ENCODE results near the gene SENP8.
A peak's percentile ranks its signal among the peaks of the same experiment; 100 is the strongest.
"Not testable (repeated sequence)": the region's sequence is repeated elsewhere in the genome, so short reads cannot be mapped to it uniquely, and the experiment has no call there.

Gene SENP8

DNA sequence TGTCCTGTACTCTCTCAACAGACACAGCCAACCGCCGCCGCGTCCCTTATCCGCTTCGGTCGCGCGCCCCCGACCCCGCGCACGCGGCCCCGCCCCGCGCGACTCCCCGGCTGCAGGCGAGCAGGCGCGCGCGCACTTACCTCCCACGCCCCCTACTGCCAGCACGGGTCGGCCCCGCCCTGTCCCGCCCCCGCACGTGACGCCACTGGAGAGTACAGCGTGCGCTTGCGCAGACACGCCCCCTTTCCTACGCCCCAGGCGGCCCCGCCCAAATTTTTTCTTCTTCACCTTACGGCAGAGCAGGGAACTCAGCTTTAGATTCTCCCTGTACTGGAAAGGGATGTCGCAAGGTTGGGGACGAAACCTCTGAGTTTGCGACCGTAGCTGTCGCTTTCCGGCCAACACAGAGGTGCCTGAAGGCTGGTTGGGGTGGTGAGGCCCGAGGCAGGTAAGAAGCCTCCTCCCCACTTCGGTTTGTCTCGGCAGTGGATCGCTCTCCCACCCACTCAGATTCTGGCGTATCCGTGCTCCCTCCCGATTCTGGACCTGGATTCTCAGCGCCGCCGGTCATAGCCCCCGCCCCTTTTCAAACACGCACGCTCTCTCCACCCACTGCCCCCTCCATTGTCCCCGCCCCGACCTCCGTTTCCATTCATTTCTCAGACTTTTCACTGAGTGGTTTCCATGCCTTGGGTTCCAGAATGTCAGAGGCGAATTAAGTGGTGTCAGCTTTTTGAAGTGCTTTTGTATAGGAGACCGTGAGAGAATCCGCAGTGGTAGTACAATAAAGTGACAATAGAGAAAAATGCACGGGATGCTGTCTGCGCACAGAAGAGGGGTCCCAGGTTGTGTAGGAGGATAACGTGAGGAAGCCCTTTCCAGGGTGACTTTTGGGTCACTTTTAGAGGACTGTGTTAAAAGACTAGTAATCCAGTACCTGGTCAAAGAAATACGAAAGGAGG lies at the start of gene SENP8, which contains the start of gene MYO9A:
Gene SENP8 (plus strand): TSS at position 387 of the 962 bp plus-strand sequence. CDS start 21,221 bp downstream, outside the sequence.
Gene MYO9A (minus strand): TSS at position 134 of the 962 bp plus-strand sequence. CDS start 71,587 bp downstream, outside the sequence.
- peak; percentile 97 to 99 (median 98) for DNase-seq

DNA sequence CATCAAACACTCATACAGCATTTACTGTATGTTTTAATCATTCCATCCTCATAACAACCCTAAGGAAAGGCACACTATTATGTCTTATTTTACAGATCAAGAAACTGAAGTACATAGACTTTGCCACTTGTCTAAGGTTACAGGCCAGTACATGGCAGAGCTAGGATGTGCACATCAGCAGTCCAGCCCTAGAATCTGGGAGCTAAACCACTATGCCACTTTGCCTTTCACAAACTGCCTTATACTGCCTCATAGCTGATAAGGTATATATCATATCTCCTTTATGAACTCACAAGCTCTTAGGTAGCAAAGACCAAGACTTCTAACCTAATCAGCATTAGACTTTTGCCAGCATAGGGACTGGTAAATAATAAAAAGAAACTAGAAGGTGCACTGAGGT lies 49.3 kb upstream of the SENP8 start:
- DNase-seq, result no peak

DNA sequence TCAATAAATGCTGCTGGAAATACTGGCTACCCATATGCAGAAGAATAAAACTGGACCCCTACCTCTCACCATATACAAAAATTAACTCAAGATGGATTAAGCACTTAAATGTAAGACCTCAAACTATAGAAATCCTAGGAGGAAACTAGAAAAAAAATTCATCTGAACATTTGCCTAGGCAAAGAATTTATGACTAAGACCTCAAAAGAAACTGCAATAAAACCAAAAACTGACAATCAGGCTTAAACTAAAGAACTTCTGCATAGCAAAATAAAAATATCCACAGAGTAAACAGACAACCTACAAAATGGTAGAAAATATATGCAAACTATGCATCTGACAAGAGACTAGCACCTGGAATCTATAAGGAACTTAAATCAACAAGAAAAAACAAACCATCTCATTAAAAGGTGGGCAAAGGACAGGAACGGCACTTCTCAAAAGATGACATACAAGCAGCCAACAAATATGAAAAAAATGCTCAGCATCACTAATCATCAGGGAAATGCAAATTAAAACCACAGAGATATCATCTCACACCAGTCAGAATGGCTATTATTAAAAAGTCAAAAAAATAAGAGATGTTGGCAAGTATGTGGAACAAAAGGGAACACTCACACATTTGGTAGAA lies 47.3 kb upstream of the SENP8 start:
- no peak for DNase-seq

GRCh38 chr15:72071448-72071825 lies 46.8 kb upstream of the SENP8 start:
- DNase-seq, result not testable (repeated sequence)

DNA sequence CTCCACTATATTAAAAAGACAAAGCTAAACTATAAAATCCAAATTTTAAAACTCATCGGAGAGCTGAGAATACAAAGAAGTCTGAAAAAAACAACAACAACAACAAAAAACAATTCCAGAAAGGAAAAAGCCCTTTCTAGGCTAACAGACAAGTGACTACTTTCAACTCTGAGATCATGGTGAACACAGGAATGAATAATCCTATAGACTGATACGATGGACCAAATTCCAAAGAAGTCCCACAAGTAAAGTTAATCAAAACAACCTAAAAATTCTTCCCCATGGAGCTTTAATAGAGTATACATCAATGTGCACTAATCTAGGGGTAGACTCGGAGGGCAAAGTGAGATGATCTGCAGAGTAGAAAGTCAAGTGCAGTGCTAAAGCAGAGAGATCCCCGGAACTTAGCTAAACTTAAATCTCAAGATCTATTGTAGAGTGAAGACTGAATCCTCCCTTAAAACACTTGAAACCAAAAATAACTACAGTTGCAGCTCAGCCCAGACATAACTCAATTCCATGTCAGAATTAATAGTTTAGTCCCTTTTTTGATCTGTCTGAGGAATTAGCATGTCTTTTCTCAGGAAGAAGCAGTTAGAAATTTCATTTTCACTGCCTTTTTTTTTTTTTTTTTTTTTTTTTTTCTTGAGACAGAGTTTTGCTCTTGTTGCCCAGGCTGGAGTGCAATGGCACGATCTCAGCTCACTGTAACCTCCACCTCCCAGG lies 43.7 kb upstream of the SENP8 start:
- DNase-seq, result no peak

GRCh38 chr15:72077950-72078349 lies 40.3 kb upstream of the SENP8 start:
- no peak for DNase-seq

DNA sequence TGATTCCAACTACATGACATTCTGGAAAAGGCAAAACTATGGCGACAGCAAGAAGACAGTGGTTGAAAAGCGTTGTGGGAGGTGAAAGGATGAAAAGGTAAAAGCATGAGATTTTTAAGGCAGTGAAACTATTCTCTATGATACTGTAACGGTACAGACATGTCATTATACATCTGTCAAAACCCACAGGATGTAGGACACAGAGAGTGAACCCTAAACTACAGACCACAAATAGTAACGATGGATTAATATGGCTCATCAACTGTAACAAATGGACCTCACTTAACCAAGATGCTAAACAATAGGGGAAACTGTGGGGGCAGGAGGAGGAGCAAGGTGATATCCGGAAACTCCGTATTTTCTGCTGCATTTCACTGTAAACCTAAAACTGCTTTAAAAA lies 39.3 kb upstream of the SENP8 start:
- no peak for DNase-seq

DNA sequence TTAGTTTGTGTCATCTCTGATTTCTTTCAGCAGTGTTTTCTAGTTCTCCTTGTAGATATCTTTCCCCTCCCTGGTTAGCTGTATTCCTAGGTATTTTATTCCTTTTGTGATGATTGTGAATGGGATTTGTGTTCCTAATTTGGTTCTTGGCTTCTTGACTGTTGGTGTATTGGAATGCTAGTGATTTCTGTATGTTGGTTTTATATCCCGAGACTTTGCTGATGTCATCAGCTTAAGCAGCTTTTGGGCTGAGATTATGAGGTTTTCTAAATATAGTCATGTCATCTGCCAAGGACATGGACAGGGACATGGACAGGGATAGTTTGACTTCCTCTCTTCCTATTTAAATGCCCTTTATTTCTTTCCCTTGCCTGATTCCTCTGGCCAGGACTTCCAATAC lies 36.0 kb upstream of the SENP8 start:
- DNase-seq, result no peak

- DNase-seq, result no peak
Measured at GRCh38 chr15:72086010-72086697, 32.0 kb upstream of the SENP8 start.

DNA sequence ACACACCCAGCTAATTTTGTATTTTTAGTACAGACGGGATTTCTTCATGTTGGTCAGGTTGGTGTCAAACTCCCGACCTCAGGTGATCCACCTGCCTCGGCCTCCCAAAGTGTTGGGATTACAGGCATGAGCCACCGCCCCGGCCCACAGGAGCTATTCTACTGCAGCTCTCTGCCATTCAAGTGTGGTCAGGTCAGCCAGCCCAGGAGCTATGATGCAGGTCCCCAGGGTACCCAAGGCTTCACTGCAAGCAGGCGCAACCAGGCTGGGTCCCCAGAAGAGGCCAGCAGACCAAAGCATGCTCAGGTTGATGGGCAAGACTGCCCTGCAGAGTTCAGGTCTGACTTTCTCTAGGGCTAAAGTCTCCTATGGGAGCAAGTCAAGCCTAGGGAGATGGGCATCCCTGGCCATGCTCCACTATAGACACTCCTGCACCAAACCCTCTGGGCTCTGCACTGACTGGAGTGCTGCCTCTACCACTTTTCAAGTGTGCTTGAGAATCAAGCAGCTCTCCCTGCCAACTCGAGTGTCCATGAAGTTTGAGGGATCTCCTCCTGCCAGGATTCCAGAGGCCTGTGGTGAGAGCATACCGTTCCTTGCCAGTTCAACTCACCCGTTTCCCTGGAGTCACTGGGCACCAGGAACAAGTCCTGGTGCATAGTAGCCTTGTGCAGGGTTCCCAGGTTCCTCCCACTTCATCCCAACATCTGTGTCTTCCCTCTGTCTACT lies 31.1 kb upstream of the SENP8 start:
- no peak for DNase-seq

DNA sequence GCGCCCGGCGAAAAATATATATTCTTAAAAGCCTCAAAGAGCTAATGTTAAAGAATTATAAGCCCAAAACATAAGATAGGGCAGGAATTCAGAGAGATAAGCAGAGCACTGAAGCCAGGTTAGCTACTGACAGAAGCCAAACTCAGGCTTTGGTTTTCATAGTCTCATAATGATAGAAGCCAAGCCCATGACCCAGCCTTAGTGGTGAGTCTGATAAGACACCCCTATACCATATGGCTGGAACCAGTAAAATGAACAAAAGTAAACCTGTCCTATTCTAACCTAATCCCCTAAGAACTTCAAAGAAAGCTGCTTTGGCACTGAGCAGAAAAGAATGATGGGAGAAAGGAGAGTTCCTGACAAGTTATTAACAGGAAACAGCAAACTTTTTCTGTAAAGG lies 26.2 kb upstream of the SENP8 start:
- no peak for DNase-seq

DNA sequence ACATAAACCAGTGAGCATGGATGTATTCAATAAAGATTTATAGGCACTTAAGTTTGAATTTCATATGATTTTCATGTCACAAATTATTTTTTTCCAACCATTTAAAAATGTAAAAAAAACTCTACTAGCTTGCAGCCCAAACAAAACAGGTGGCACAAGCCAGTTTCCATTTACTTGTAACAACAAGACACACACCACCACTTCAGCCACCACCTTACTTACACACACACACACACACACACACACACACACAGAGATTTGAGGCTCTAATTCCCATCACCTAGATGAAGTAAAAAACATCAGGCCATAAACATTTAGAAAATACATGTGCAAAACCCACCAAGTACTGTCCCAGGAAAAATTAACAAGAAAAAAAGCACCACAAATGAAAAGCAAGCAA lies 25.5 kb upstream of the SENP8 start:
- no peak for DNase-seq

DNA sequence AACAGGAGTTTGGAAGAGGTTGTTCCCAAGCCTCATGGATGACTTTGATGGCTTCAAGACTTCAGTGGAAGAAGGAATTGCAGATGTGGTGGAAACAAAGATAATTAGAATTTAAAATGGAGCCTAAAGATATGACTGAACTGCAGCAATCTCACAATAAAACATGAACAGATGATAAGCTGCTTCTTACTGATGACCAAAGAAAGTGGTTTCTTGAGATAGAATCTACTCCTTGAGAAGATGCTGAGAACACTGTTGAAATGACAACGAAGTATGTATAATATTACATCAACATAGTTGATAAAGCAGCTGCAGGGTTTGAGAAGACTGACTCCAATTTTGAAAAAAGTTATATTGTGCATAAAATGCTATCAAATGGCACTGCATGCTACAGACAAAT lies 21.4 kb upstream of the SENP8 start:
- no peak for DNase-seq

- DNase-seq, result no peak
Measured at GRCh38 chr15:72098040-72098439, 20.2 kb upstream of the SENP8 start.

GRCh38 chr15:72099155-72099554 lies 19.0 kb upstream of the SENP8 start:
- DNase-seq, result no peak

- DNase-seq, result not testable (repeated sequence)
Measured at GRCh38 chr15:72100551-72100950, 17.7 kb upstream of the SENP8 start.

DNA sequence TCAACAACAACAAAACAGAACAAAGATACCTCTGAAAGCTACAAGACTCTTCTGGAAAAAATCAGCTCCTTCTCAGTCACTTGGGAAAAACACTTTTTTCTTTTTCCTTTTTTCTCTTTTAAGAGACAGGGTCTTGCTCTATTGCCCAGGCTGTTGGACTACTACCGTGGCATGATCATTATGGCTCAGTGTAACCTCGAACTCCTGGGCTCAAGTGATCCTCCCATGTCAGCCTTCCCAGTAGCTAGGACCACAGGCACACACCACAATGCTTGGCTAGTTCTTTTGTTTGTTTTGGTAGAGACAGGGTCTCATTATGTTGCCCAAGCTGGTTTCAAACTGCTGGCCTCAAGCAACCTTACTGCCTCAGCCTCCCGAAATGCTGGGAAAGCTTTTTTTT lies 13.1 kb upstream of the SENP8 start:
- no peak for DNase-seq

GRCh38 chr15:72106068-72106467 lies 12.1 kb upstream of the SENP8 start:
- DNase-seq, result no peak

DNA sequence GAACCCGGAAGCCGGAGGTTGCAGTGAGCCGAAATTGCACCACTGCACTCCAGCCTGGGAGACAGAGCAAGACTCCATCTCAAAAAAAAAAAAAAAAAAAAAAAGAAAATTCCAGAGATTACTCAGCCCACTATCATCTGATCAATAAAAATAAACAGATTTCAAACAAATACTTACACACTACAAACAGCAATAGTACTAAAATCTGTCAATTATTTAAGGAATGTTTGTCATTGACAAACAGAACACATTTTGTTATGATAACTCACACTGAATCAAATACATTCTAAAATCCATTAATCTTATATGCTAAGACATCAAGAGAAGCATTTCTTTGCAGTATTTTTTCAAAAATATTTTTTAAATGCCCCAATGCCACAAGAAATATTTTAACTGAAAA lies 7.8 kb upstream of the SENP8 start:
- no peak for DNase-seq

DNA sequence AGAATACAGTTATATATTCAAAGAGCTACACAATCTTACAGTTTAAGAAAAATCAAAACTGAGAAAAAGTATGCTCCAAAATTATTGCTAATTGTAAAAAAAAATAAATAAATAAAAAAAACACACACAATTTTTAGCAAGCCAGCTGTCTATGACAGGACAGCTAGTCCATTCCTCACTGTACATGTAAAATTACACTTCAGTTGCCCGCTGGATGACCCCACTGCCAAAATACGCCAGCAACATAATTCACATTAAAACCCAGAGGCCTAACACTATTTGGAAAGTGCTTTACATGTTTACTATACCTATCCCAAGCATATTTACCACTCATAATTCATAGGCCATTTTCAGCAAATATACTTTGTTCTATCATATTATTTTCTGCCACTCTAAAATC lies 6.1 kb upstream of the SENP8 start:
- DNase-seq, result no peak

- DNase-seq, result no peak
Measured at GRCh38 chr15:72112805-72113204, 5.4 kb upstream of the SENP8 start.

All from stimulated activated naive CD4-positive, alpha-beta T cell (primary cell).